ENCODE data around the gene BLM. TPM values are rescaled to one million over a fixed set of nuclear protein-coding genes. Genes with fewer than 3 reads are reported as not detected.
"Not testable (repeated sequence)": the region's sequence is repeated elsewhere in the genome, so short reads cannot be mapped to it uniquely, and the experiment has no call there.

The BLM gene
- total RNA-seq, 1 experiment from 2014 or later = 24.6 TPM

GRCh38 chr15:90826206-90826885, 109.2 kb downstream of the BLM start:
- intact Hi-C loops (cut with micrococcal nuclease); H3K9ac ChIP-seq (ENCODE audit: low read length); H4K20me1 ChIP-seq (ENCODE audit: insufficient read depth); ATAC-seq; H3K27me3 ChIP-seq (ENCODE audit: insufficient read depth, low read length); H3K4me2 ChIP-seq (ENCODE audit: low read length); H3K9me3 ChIP-seq (ENCODE audit: control insufficient read depth in 1 of 2, insufficient read depth in 1 of 2, low read depth in 1 of 2, low read length in 2 of 2); H3K4me1 ChIP-seq (ENCODE audit: control insufficient read depth in 1 of 2, insufficient read depth in 2 of 2, low read length in 2 of 2); H2AFZ ChIP-seq (ENCODE audit: low read depth, low read length, poor library complexity, severe bottlenecking); RAD21 ChIA-PET (ENCODE audit: low non-redundant PET in 1 of 2, low total read pairs in 2 of 2, uncharacterized antibody in 2 of 2, unreplicated experiment in 2 of 2); DNase-seq (ENCODE audit: low read depth, low spot score); BruUV-seq (replicated peaks); CTCF ChIA-PET; H3K9me2 ChIP-seq (ENCODE audit: insufficient read depth); H3K4me3 ChIP-seq (replicated peaks in 1 of 2; ENCODE audit: low read depth in 1 of 2, low read length in 2 of 2); H3K27ac ChIP-seq (ENCODE audit: low read depth, low read length); H3K36me3 ChIP-seq (ENCODE audit: control insufficient read depth in 1 of 2, insufficient read depth in 2 of 2, low read length in 2 of 2); H3K79me2 ChIP-seq (ENCODE audit: insufficient read depth, low read length): not testable (repeated sequence)
- POLR2A ChIA-PET = interaction anchor here (0.6 kb wide), 1 partner anchor 560 kb away, joined by 4 read pairs; no protein-coding TSS in a partner anchor

GRCh38 chr15:90826886-90827435, 109.8 kb downstream of the BLM start:
- ATAC-seq = no peak
- POLR2A ChIA-PET = interaction anchor here (0.6 kb wide), 1 partner anchor 561 kb away, joined by 4 read pairs; no protein-coding TSS in a partner anchor
- no peak for TF ChIP-seq ZNF274 (IDR thresholded peaks at IDR 0.05; ENCODE audit: low read depth, low read length)
- no peak for TF ChIP-seq JUND (IDR thresholded peaks at IDR 0.05)
- no peak for TF ChIP-seq POLR2AphosphoS5 (IDR thresholded peaks at IDR 0.05; ENCODE audit: low read depth, low read length)
- TF ChIP-seq SRF (IDR thresholded peaks at IDR 0.05; ENCODE audit: low read depth) = no peak
- no peak for TF ChIP-seq POLR2A (IDR thresholded peaks at IDR 0.05; ENCODE audit: borderline replicate concordance, extremely low read depth, insufficient read depth, insufficient read length)
- no peak for TF ChIP-seq SP1 (IDR thresholded peaks at IDR 0.05; ENCODE audit: low read depth)
- TF ChIP-seq, protein P1, sequence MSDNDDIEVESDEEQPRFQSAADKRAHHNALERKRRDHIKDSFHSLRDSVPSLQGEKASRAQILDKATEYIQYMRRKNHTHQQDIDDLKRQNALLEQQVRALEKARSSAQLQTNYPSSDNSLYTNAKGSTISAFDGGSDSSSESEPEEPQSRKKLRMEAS (IDR thresholded peaks at IDR 0.05) = no peak
- no peak for TF ChIP-seq TCF7L2 (IDR thresholded peaks at IDR 0.05; ENCODE audit: borderline replicate concordance, extremely low read depth, insufficient read depth, insufficient read length)
- no peak for TF ChIP-seq ELF1 (IDR thresholded peaks at IDR 0.05; ENCODE audit: borderline replicate concordance, low read depth)
- TF ChIP-seq, protein P2, sequence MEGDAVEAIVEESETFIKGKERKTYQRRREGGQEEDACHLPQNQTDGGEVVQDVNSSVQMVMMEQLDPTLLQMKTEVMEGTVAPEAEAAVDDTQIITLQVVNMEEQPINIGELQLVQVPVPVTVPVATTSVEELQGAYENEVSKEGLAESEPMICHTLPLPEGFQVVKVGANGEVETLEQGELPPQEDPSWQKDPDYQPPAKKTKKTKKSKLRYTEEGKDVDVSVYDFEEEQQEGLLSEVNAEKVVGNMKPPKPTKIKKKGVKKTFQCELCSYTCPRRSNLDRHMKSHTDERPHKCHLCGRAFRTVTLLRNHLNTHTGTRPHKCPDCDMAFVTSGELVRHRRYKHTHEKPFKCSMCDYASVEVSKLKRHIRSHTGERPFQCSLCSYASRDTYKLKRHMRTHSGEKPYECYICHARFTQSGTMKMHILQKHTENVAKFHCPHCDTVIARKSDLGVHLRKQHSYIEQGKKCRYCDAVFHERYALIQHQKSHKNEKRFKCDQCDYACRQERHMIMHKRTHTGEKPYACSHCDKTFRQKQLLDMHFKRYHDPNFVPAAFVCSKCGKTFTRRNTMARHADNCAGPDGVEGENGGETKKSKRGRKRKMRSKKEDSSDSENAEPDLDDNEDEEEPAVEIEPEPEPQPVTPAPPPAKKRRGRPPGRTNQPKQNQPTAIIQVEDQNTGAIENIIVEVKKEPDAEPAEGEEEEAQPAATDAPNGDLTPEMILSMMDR (IDR thresholded peaks at IDR 0.05 in 2 of 3, conservative IDR thresholded peaks at IDR 0.05 in 1 of 3; ENCODE audit: borderline replicate concordance in 1 of 3, insufficient read depth in 1 of 3, low read depth in 2 of 3, low read length in 2 of 3) = no peak
- TF ChIP-seq ATF3 (IDR thresholded peaks at IDR 0.05) = no peak
- no peak for TF ChIP-seq FOSL1 (IDR thresholded peaks at IDR 0.05; ENCODE audit: low read depth)
- no peak for TF ChIP-seq EGR1 (IDR thresholded peaks at IDR 0.05; ENCODE audit: low read depth)
- TF ChIP-seq EZH2phosphoT487 (IDR thresholded peaks at IDR 0.05; ENCODE audit: borderline replicate concordance) = no peak
- no peak for TF ChIP-seq CEBPB (IDR thresholded peaks at IDR 0.05; ENCODE audit: low read depth)
- no peak for TF ChIP-seq SIN3A (IDR thresholded peaks at IDR 0.05; ENCODE audit: low read depth)
- TF ChIP-seq EZH2 (IDR thresholded peaks at IDR 0.05) = no peak

More at GRCh38 chr15:90826886-90827435, 109.8 kb downstream of the BLM start:
- Histone ChIP-seq H3K4me3 (replicated peaks in 1 of 2; ENCODE audit: low read depth in 1 of 2, low read length in 2 of 2) (no peak overlapping the region), H3K79me2 (ENCODE audit: insufficient read depth, low read length) (no peaks in the 10 kb centered on the region), H3K27me3 (ENCODE audit: insufficient read depth, low read length) (no peaks in the 10 kb centered on the region), H3K9me2 (ENCODE audit: insufficient read depth) (no peaks in the 10 kb centered on the region), H3K9me3 (ENCODE audit: control insufficient read depth in 1 of 2, insufficient read depth in 1 of 2, low read depth in 1 of 2, low read length in 2 of 2) (no peaks in the 10 kb centered on the region), H2AFZ (ENCODE audit: low read depth, low read length, poor library complexity, severe bottlenecking) (no peak overlapping the region), H3K4me1 (ENCODE audit: control insufficient read depth in 1 of 2, insufficient read depth in 2 of 2, low read length in 2 of 2) (peaks cover 0 to 3% of the 10 kb centered on the region in 2 experiments; a peak in 1 of 4 replicates), H3K4me2 (ENCODE audit: low read length) (no peak overlapping the region), H3K9ac (ENCODE audit: low read length) (no peak overlapping the region), H3K36me3 (ENCODE audit: control insufficient read depth in 1 of 2, insufficient read depth in 2 of 2, low read length in 2 of 2) (no peaks in the 10 kb centered on the region), H3K27ac (ENCODE audit: low read depth, low read length) (no peak overlapping the region), H4K20me1 (ENCODE audit: insufficient read depth) (no peaks in the 10 kb centered on the region)
- intact Hi-C loops (cut with micrococcal nuclease) = no loop called here
- ChIA-PET RAD21 (ENCODE audit: low non-redundant PET in 1 of 2, low total read pairs in 2 of 2, uncharacterized antibody in 2 of 2, unreplicated experiment in 2 of 2) (no interaction called here), CTCF (no interaction called here)
- no peak for DNase-seq (ENCODE audit: low read depth, low spot score)
- no TSS peak for BruUV-seq (replicated peaks)

Data from HCT116 (cell line).